Skeletal muscle satellite cell (primary cell): Measurements from ENCODE around the gene RANGAP1.
A peak's percentile ranks its signal among the peaks of the same experiment; 100 is the strongest.

ENCODE experiments used
- H3K27me3 ChIP-seq: 2 replicates; pipeline ENCODE4 v1.7.0; 2013; ENCODE audit warnings: low read length; ENCODE audit not compliant: control insufficient read depth, insufficient read depth
- H3K36me3 ChIP-seq: 2 replicates; pipeline ENCODE4 v1.7.0; 2013; ENCODE audit warnings: mild to moderate bottlenecking, control low read depth, low read length; ENCODE audit not compliant: insufficient read depth
- H3K4me1 ChIP-seq: 2 replicates; pipeline ENCODE4 v1.7.0; 2013; ENCODE audit warnings: low read length; ENCODE audit not compliant: control insufficient read depth, insufficient read depth
- H3K4me2 ChIP-seq: 2 replicates; pipeline ENCODE4 v1.7.0; 2013; ENCODE audit warnings: mild to moderate bottlenecking, low read length
- H3K4me3 ChIP-seq: 2 replicates; pipeline ENCODE4 v1.7.0; 2013; ENCODE audit warnings: low read length
- H3K9ac ChIP-seq: 2 replicates; pipeline ENCODE4 v1.7.0; 2013; ENCODE audit warnings: mild to moderate bottlenecking, low read depth, low read length, moderate library complexity
- H3K9me3 ChIP-seq: replicated peaks from 2 replicates; pipeline ENCODE4 v1.7.0; 2013; ENCODE audit warnings: mild to moderate bottlenecking, control low read depth, low read length

RANGAP1 gene

GRCh38 chr22:41239443-41240128, 46.4 kb downstream of the RANGAP1 start:
- Histone ChIP-seq H3K4me3 (no peak overlapping the region), H3K4me2 (no peak overlapping the region), H3K9me3 (no peaks in the 10 kb centered on the region), H3K36me3 (peaks cover 7% of the 10 kb centered on the region), H3K4me1 (peaks cover 15% of the 10 kb centered on the region), H3K27me3 (no peaks in the 10 kb centered on the region), H3K9ac (no peak overlapping the region)

- Histone ChIP-seq H3K4me2 (peak overlapping the region; percentile 89), H3K4me1 (peaks cover 15% of the 10 kb centered on the region), H3K36me3 (no peaks in the 10 kb centered on the region), H3K9ac (no peak overlapping the region), H3K4me3 (no peak overlapping the region), H3K27me3 (no peaks in the 10 kb centered on the region), H3K9me3 (no peaks in the 10 kb centered on the region)
These were observed 47.2 kb downstream of the RANGAP1 start for GRCh38 chr22:41238570-41239442.

- H3K36me3 ChIP-seq, result no peaks in the 10 kb centered on the region
- peak overlapping the region; percentile 89 for H3K4me2 ChIP-seq
- H3K4me3 ChIP-seq, result peak overlapping the region; percentile 67
- peak overlapping the region; percentile 60 for H3K9ac ChIP-seq
- H3K4me1 ChIP-seq, result peaks cover 15% of the 10 kb centered on the region
- H3K27me3 ChIP-seq, result no peaks in the 10 kb centered on the region
- H3K9me3 ChIP-seq, result no peaks in the 10 kb centered on the region
These were observed 48.0 kb downstream of the RANGAP1 start for GRCh38 chr22:41237707-41238569.

GRCh38 chr22:41237036-41237706, 48.8 kb downstream of the RANGAP1 start:
- Histone ChIP-seq H3K4me1 (peaks cover 20% of the 10 kb centered on the region), H3K4me2 (peak overlapping the region; percentile 89), H3K36me3 (no peaks in the 10 kb centered on the region), H3K27me3 (no peaks in the 10 kb centered on the region), H3K4me3 (peak overlapping the region; percentile 67), H3K9me3 (no peaks in the 10 kb centered on the region), H3K9ac (peak overlapping the region; percentile 60)

- H3K27me3 ChIP-seq, result no peaks in the 10 kb centered on the region
- peaks cover 9% of the 10 kb centered on the region for H3K36me3 ChIP-seq
- no peaks in the 10 kb centered on the region for H3K9me3 ChIP-seq
- H3K4me2 ChIP-seq, result no peak overlapping the region
- H3K9ac ChIP-seq, result no peak overlapping the region
- H3K4me1 ChIP-seq, result peaks cover 20% of the 10 kb centered on the region
- H3K4me3 ChIP-seq, result no peak overlapping the region
These were observed 50.9 kb downstream of the RANGAP1 start for GRCh38 chr22:41234815-41235695.

GRCh38 chr22:41231369-41231768, 54.6 kb downstream of the RANGAP1 start:
- no peak overlapping the region for H3K4me3 ChIP-seq
- H3K4me1 ChIP-seq, result peaks cover 7% of the 10 kb centered on the region
- no peaks in the 10 kb centered on the region for H3K27me3 ChIP-seq
- H3K4me2 ChIP-seq, result no peak overlapping the region
- no peaks in the 10 kb centered on the region for H3K9me3 ChIP-seq
- H3K9ac ChIP-seq, result no peak overlapping the region
- H3K36me3 ChIP-seq, result peaks cover 22% of the 10 kb centered on the region

- Histone ChIP-seq H3K9me3 (no peaks in the 10 kb centered on the region), H3K36me3 (peaks cover 29% of the 10 kb centered on the region), H3K4me2 (no peak overlapping the region), H3K4me3 (no peak overlapping the region), H3K27me3 (no peaks in the 10 kb centered on the region), H3K4me1 (peaks cover 7% of the 10 kb centered on the region), H3K9ac (no peak overlapping the region)
These were observed 55.6 kb downstream of the RANGAP1 start for GRCh38 chr22:41230401-41230785.

GRCh38 chr22:41229730-41230400, 56.1 kb downstream of the RANGAP1 start:
- Histone ChIP-seq H3K4me2 (no peak overlapping the region), H3K36me3 (peaks cover 34% of the 10 kb centered on the region), H3K4me3 (no peak overlapping the region), H3K27me3 (no peaks in the 10 kb centered on the region), H3K4me1 (peaks cover 7% of the 10 kb centered on the region), H3K9me3 (no peaks in the 10 kb centered on the region), H3K9ac (no peak overlapping the region)

- Histone ChIP-seq H3K9ac (no peak overlapping the region), H3K4me3 (no peak overlapping the region), H3K27me3 (no peaks in the 10 kb centered on the region), H3K9me3 (no peaks in the 10 kb centered on the region), H3K4me1 (peaks cover 7% of the 10 kb centered on the region), H3K4me2 (no peak overlapping the region), H3K36me3 (peaks cover 41% of the 10 kb centered on the region)
These were observed 56.8 kb downstream of the RANGAP1 start for GRCh38 chr22:41229215-41229614.
